B cell (primary cell): ENCODE results near the gene CLDN7. TPM values are rescaled to one million over a fixed set of nuclear protein-coding genes. Genes with fewer than 3 reads are reported as not detected.

Source experiments
- ATAC-seq: fragments of 200-7000 bp; cut with Tn5 transposase; one replicate; pipeline ENCODE4 v1.10.0; 2021; ENCODE audit warnings: low read depth, mild to moderate bottlenecking, moderate number of reproducible peaks, moderate library complexity
- CTCF ChIA-PET: fragments of 350-600 bp; sonication (Branson Sonifier 250); formaldehyde crosslinking; loops from one replicate; lab custom pipeline; 2021; ENCODE audit warnings: antibody characterized with exemption, inconsistent platforms; lab: Charles Lee
- POLR2A ChIA-PET: fragments of 350-600 bp; sonication (Branson Sonifier 250); formaldehyde crosslinking; loops from one replicate; lab custom pipeline; 2021; ENCODE audit warnings: antibody characterized with exemption; lab: Charles Lee
- DNase-seq: peaks from one replicate; pipeline ENCODE4 v3.0.0; 2013
- H2AFZ ChIP-seq: 2 replicates; pipeline ENCODE4 v1.6.1; 2012; ENCODE audit warnings: mild to moderate bottlenecking, low read depth, low read length; ENCODE audit not compliant: insufficient read depth, poor library complexity, severe bottlenecking
- H3K27ac ChIP-seq, 2 donors: 1 replicate in 1 of 2; 2 replicates in 1 of 2; pipeline ENCODE4 v1.5.1; 2012 to 2013; ENCODE audit warnings: low read length in 2 of 2, mild to moderate bottlenecking in 2 of 2, moderate library complexity in 1 of 2
- H3K27me3 ChIP-seq, 4 experiments: fragments of 200-600 bp in 1 of 4; sonication (generic) in 1 of 4; replicated peaks in 1 of 4; 1 replicate in 2 of 4; 2 replicates in 2 of 4; pipeline versions ENCODE4 v1.6.1 to v1.7.0; 2013 to 2016; ENCODE audit warnings: low read length in 3 of 4, mild to moderate bottlenecking in 2 of 4, mixed read lengths in 1 of 4, moderate library complexity in 1 of 4; ENCODE audit not compliant: insufficient read depth in 4 of 4, control insufficient read depth in 3 of 4; ENCODE audit errors: control extremely low read depth in 1 of 4
- H3K36me3 ChIP-seq, 2 experiments: replicated peaks in 1 of 2; 1 replicate in 1 of 2; 2 replicates in 1 of 2; pipeline versions ENCODE4 v1.6.1 to v1.7.1; 2013; ENCODE audit warnings: low read length in 1 of 2; ENCODE audit not compliant: insufficient read depth in 2 of 2, control insufficient read depth in 1 of 2; ENCODE audit errors: control extremely low read depth in 1 of 2, extremely low read depth in 1 of 2
- H3K4me1 ChIP-seq, 2 donors: fragments of 200-600 bp in 1 of 2; sonication (generic) in 1 of 2; 1 replicate in 1 of 2; 2 replicates in 1 of 2; pipeline versions ENCODE4 v1.5.1 to v1.6.1; 2013 to 2017; ENCODE audit warnings: low read length in 2 of 2; ENCODE audit not compliant: control insufficient read depth in 2 of 2, insufficient read depth in 2 of 2
- H3K4me2 ChIP-seq: replicated peaks from 2 replicates; pipeline ENCODE3; 2012; ENCODE audit warnings: mild to moderate bottlenecking, low read depth, low read length; ENCODE audit not compliant: poor library complexity, severe bottlenecking
- H3K4me3 ChIP-seq, 5 experiments: fragments of 200-600 bp in 1 of 5; sonication (generic) in 1 of 5; 1 replicate in 3 of 5; 2 replicates in 2 of 5; pipeline versions ENCODE4 v1.5.1 to v1.7.0; 2011 to 2016; ENCODE audit warnings: low read length in 4 of 5, mild to moderate bottlenecking in 4 of 5, low read depth in 2 of 5, control low read depth in 1 of 5, moderate library complexity in 1 of 5; ENCODE audit not compliant: insufficient read depth in 1 of 5; ENCODE audit errors: control extremely low read depth in 1 of 5, extremely low read depth in 1 of 5
- H3K79me2 ChIP-seq: fragments of 200-600 bp; sonication (generic); one replicate; pipeline ENCODE4 v1.6.0; 2016; ENCODE audit warnings: low read length; ENCODE audit not compliant: control insufficient read depth, insufficient read depth
- H3K9ac ChIP-seq: fragments of 200-600 bp; sonication (generic); 2 replicates; pipeline ENCODE4 v1.6.1; 2017; ENCODE audit warnings: mild to moderate bottlenecking, low read length, moderate library complexity
- H3K9me3 ChIP-seq, 3 donors: one replicate each; pipeline versions ENCODE4 v1.6.1 to v1.7.1; 2013; ENCODE audit warnings: low read length in 2 of 3; ENCODE audit not compliant: control insufficient read depth in 2 of 3, insufficient read depth in 1 of 3; ENCODE audit errors: control extremely low read depth in 1 of 3
- H4K20me1 ChIP-seq: 2 replicates; pipeline ENCODE4 v1.6.0; 2012; ENCODE audit warnings: mild to moderate bottlenecking, low read length; ENCODE audit not compliant: insufficient read depth, control insufficient read depth, poor library complexity, severe bottlenecking
- H3K27ac Mint-ChIP-seq: one replicate; pipeline ENCODE4 v1.8.0; 2021; ENCODE audit warnings: mixed read lengths
- H3K27me3 Mint-ChIP-seq: one replicate; pipeline ENCODE4 v1.8.0; 2021; ENCODE audit warnings: mixed read lengths
- H3K4me1 Mint-ChIP-seq: one replicate; pipeline ENCODE4 v1.8.0; 2021; ENCODE audit warnings: mixed read lengths
- H3K4me3 Mint-ChIP-seq: one replicate; pipeline ENCODE4 v1.8.0; 2021; ENCODE audit warnings: mixed read lengths
- H3K9me3 Mint-ChIP-seq: one replicate; pipeline ENCODE4 v1.8.0; 2022; ENCODE audit warnings: mixed read lengths; ENCODE audit not compliant: insufficient read depth
- CTCF ChIP-seq: fragments of 200-600 bp; IDR thresholded peaks from one replicate; pipeline ENCODE4 v1.8.0; 2022; ENCODE audit warnings: antibody characterized with exemption, mild to moderate bottlenecking
- EZH2 ChIP-seq: IDR thresholded peaks from 2 replicates; pipeline ENCODE4 v1.6.1; 2012; ENCODE audit warnings: borderline replicate concordance, low read depth, mild to moderate bottlenecking, moderate library complexity, low read length; ENCODE audit not compliant: insufficient read depth, poor library complexity, severe bottlenecking
- WGBS: methylation state at CpG from one replicate; pipeline ENCODE4 v1.1.5; 2013; ENCODE audit warnings: missing lambda C conversion rate; ENCODE audit not compliant: insufficient coverage; 5-methylcytosine and 5-hydroxymethylcytosine counted together
- intact Hi-C: fragments of 100-400 bp; cut with micrococcal nuclease; formaldehyde crosslinking; loops from one replicate; pipeline ENCODE4 v1.10.0; 2022
- polyA plus RNA-seq: library from polyadenylated mRNA; depleted of rRNA; stranded (reverse); fragments of >200 nt; gene quantifications from 2 replicates; pipeline ENCODE4 v1.2.3, GENCODE V29; 2012
- total RNA-seq, 2 donors: library from RNA; stranded (reverse); fragments of 120-200 nt in 1 of 2; gene quantifications; 1 replicate in 1 of 2; 2 replicates in 1 of 2; pipeline versions ENCODE4 v1.2.3 to v1.2.4, GENCODE V29; 2013 to 2022

CLDN7 gene
- total and polyA plus RNA-seq, 2 donors (not counting 1 experiment from before 2014, with no cell fraction given): 1.2 to 5.8 TPM

GRCh38 chr17:7224110-7224509 is 38.2 kb downstream of the CLDN7 start:
- ChIA-PET CTCF (no interaction called here), POLR2A (interaction anchor here (0.5 to 1.1 kb wide), 2 partner anchors 10 to 14 kb away, joined by 3 to 4 read pairs; partner anchors contain the start of gene DVL2)
- 97% methylated on average over 7 of the region's 10 CpGs for whole genome bisulfite sequencing
- no peak overlapping the region for H3K27ac Mint-ChIP-seq
- Histone ChIP-seq H3K27me3 (no peaks in the 10 kb centered on the region), H3K36me3 (peaks cover 0 to 62% of the 10 kb centered on the region in 2 experiments), H3K4me1 (peaks cover 12 to 19% of the 10 kb centered on the region in 2 donors), H3K9me3 (no peaks in the 10 kb centered on the region), H3K9ac (no peak overlapping the region), H3K4me2 (no peak overlapping the region), H3K27ac (no peak overlapping the region), H4K20me1 (no peaks in the 10 kb centered on the region), H3K79me2 (peaks cover 2% of the 10 kb centered on the region), H3K4me3 (no peak overlapping the region), H2AFZ (no peak overlapping the region)
- H3K4me3 Mint-ChIP-seq: no peak overlapping the region
- no peaks in the 10 kb centered on the region for H3K27me3 Mint-ChIP-seq
- no peak for ATAC-seq
- H3K9me3 Mint-ChIP-seq: no peaks in the 10 kb centered on the region
- no peak for DNase-seq
- intact Hi-C loops: no loop called here
- peaks cover 20% of the 10 kb centered on the region for H3K4me1 Mint-ChIP-seq
- no peak for TF ChIP-seq CTCF

- no peaks in the 10 kb centered on the region for H3K9me3 Mint-ChIP-seq
- no peak overlapping the region for H3K4me2 ChIP-seq
- H3K4me3 Mint-ChIP-seq: no peak overlapping the region
- ChIA-PET POLR2A (interaction anchor here (0.5 to 1.1 kb wide), 2 partner anchors 11 to 15 kb away, joined by 3 to 4 read pairs; partner anchors contain the start of gene DVL2), CTCF (no interaction called here)
- H3K79me2 ChIP-seq: peaks cover 7% of the 10 kb centered on the region
- intact Hi-C loops: no loop called here
- no peaks in the 10 kb centered on the region for H3K27me3 Mint-ChIP-seq
- H3K27ac Mint-ChIP-seq: no peak overlapping the region
- no peak overlapping the region for H3K27ac ChIP-seq
- DNase-seq: no peak
- peaks cover 0 to 55% of the 10 kb centered on the region in 2 experiments for H3K36me3 ChIP-seq
- H2AFZ ChIP-seq: no peak overlapping the region
- no peak for ATAC-seq
- H4K20me1 ChIP-seq: no peaks in the 10 kb centered on the region
- H3K4me1 Mint-ChIP-seq: peaks cover 26% of the 10 kb centered on the region
- WGBS: 92% methylated on average over 4 of the region's 4 CpGs
- no peaks in the 10 kb centered on the region for H3K9me3 ChIP-seq
- TF ChIP-seq CTCF (no peak), EZH2 (no peak)
- H3K9ac ChIP-seq: no peak overlapping the region
- no peaks in the 10 kb centered on the region for H3K27me3 ChIP-seq
- peaks cover 14 to 23% of the 10 kb centered on the region in 2 donors for H3K4me1 ChIP-seq
- H3K4me3 ChIP-seq: no peak overlapping the region
Observed at GRCh38 chr17:7223375-7223774, 38.9 kb downstream of the CLDN7 start.
